ENCODE results near the gene CDK2AP2.
"Not testable (repeated sequence)": the region's sequence is repeated elsewhere in the genome, so short reads cannot be mapped to it uniquely, and the experiment has no call there.

The CDK2AP2 gene

GRCh38 chr11:67507864-67508485, at the start of gene CDK2AP2:
TSS of gene CDK2AP2 (minus strand) at chr11:67508162. CDS start at chr11:67508082, 80 bp downstream.
- peak; percentile 98 for DNase-seq (ENCODE audit: low read depth)

- no peak for DNase-seq (ENCODE audit: low read depth)
Observed at GRCh38 chr11:67556244-67556643, 48.3 kb upstream of the CDK2AP2 start.

GRCh38 chr11:67551697-67552096, 43.7 kb upstream of the CDK2AP2 start:
- not testable (repeated sequence) for DNase-seq (ENCODE audit: low read depth)

GRCh38 chr11:67551127-67551526, 43.2 kb upstream of the CDK2AP2 start:
- DNase-seq (ENCODE audit: low read depth), result no peak

- DNase-seq (ENCODE audit: low read depth), result no peak
Observed at GRCh38 chr11:67548555-67549110, 40.7 kb upstream of the CDK2AP2 start.

GRCh38 chr11:67548112-67548511, 40.1 kb upstream of the CDK2AP2 start:
- not testable (repeated sequence) for DNase-seq (ENCODE audit: low read depth)

- DNase-seq (ENCODE audit: low read depth), result no peak
Observed at GRCh38 chr11:67545280-67545679, 37.3 kb upstream of the CDK2AP2 start.

- no peak for DNase-seq (ENCODE audit: low read depth)
Observed at GRCh38 chr11:67544616-67545242, 36.8 kb upstream of the CDK2AP2 start.

GRCh38 chr11:67543585-67543984, 35.6 kb upstream of the CDK2AP2 start:
- no peak for DNase-seq (ENCODE audit: low read depth)

GRCh38 chr11:67542971-67543370, 35.0 kb upstream of the CDK2AP2 start:
- DNase-seq (ENCODE audit: low read depth), result no peak

GRCh38 chr11:67542169-67542568, 34.2 kb upstream of the CDK2AP2 start:
- DNase-seq (ENCODE audit: low read depth), result no peak

- no peak for DNase-seq (ENCODE audit: low read depth)
Observed at GRCh38 chr11:67541198-67541597, 33.2 kb upstream of the CDK2AP2 start.

- no peak for DNase-seq (ENCODE audit: low read depth)
Observed at GRCh38 chr11:67539550-67539949, 31.6 kb upstream of the CDK2AP2 start.

- no peak for DNase-seq (ENCODE audit: low read depth)
Observed at GRCh38 chr11:67538823-67539505, 31.0 kb upstream of the CDK2AP2 start.

- DNase-seq (ENCODE audit: low read depth), result peak; percentile 25
Observed at GRCh38 chr11:67538306-67538705, 30.3 kb upstream of the CDK2AP2 start.

- DNase-seq (ENCODE audit: low read depth), result no peak
Observed at GRCh38 chr11:67535561-67535960, 27.6 kb upstream of the CDK2AP2 start.

GRCh38 chr11:67534070-67534679, 26.2 kb upstream of the CDK2AP2 start:
- DNase-seq (ENCODE audit: low read depth), result no peak

GRCh38 chr11:67532889-67533288, 24.9 kb upstream of the CDK2AP2 start:
- DNase-seq (ENCODE audit: low read depth), result no peak

- no peak for DNase-seq (ENCODE audit: low read depth)
Observed at GRCh38 chr11:67530282-67530592, 22.3 kb upstream of the CDK2AP2 start.

GRCh38 chr11:67528376-67528775, 20.4 kb upstream of the CDK2AP2 start:
- no peak for DNase-seq (ENCODE audit: low read depth)

GRCh38 chr11:67525275-67525976, 17.5 kb upstream of the CDK2AP2 start:
- no peak for DNase-seq (ENCODE audit: low read depth)

GRCh38 chr11:67524480-67524808, 16.5 kb upstream of the CDK2AP2 start:
- DNase-seq (ENCODE audit: low read depth), result no peak

All from stromal cell of bone marrow (primary cell).